Left lobe of liver (tissue), 2 donors: ENCODE measurements around the gene GRK4. TPM values are rescaled to one million over a fixed set of nuclear protein-coding genes. Genes with fewer than 3 reads are reported as not detected.
"Not testable (repeated sequence)": the region's sequence is repeated elsewhere in the genome, so short reads cannot be mapped to it uniquely, and the experiment has no call there.

Source experiments
- ATAC-seq: fragments of 200-7000 bp; cut with Tn5 transposase; one replicate; pipeline ENCODE4 v1.9.1; 2020; ENCODE audit warnings: mild to moderate bottlenecking, moderate library complexity
- DNase-seq: peaks from one replicate; pipeline ENCODE4 v3.0.0-alpha.2; 2020; ENCODE audit warnings: low spot score
- total RNA-seq: library from RNA; stranded (reverse); gene quantifications from one replicate; pipeline ENCODE4 v1.2.1, GENCODE V29; 2021
- donor health status: DM: no; HTN: no; CAD: no; lungs with moderate emphysema.
- donor health status: DM: no; HTN: yes; CAD: no.

Gene GRK4
- total RNA-seq, 1 donor from 2014 or later = 3.2 TPM

DNA sequence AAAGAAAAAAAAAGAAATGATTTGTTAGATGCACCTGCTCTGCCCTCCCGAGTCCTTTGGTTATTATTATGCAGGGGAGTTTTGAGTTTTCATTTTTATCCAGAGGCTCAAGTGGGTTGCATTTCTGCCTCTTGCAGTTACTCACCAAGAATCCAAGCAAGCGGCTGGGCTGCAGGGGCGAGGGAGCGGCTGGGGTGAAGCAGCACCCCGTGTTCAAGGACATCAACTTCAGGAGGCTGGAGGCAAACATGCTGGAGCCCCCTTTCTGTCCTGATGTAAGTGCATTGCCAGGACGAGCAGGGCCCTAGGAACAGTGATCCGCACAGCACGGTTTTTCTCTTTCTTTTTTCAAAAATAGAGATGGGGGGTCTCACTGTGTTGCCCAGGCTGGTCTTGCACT, 71.9 kb downstream of the GRK4 start:
- DNase-seq = no peak
- ATAC-seq = no peak

DNA sequence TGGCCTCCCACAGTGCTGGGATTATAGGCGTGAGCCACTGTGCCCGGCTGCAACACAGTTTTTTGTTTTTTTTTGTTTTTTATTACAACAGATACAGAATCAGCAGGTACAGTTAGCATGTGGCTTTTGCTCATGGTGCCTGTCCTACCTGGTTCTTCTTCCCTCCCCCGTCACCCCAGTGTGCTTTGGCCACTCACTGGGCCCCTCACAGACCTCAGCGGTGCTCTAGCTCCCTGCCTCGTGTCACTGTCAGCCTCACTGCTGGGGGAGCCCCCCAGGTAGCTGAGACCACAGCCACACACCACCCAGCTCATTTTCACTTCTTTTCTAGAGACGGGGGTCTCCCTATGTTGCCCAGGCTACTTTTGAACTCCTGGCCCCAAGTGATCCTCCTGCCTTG, 72.3 kb downstream of the GRK4 start:
- DNase-seq (no peak), ATAC-seq (no peak)

DNA sequence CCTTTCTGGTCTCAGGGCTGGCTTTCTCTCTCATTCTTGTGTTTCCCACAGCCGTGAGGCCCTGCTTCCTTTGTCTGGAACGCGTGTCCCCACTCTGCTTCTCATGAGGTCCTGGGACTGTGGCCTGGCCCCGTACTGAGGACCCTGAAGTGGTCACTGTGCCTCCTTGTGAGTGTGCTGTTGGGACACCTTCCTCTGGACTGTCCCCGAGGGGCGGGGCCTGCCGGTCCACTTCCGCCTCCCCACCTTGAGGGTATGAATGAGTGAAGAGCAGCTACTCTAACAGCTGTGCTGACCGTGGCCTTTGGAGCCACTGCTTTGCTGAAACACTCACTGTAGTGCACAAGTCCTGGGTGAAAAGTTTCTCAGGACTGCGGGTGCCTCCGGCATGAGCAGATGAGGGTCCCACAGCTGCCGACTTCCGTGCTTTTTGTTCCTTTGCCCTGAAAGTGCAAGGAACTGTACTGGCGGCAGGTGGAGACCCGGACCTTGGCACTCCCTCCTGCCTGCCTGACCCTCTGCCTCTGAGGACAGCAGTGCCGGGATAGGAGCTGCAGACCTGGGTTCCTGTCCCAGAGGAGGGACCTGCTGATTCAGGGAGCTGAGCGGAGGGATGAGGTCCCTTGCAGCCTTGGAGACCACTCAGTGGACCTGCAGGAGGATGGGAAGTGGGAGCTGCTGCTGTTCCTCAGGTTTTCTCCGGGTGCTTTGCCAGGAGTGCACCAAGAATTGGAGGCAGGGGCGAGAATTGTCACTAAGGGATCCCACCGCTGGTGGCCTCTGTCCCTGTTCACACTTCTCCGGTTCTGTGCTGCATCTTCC, 73.0 kb downstream of the GRK4 start:
- ATAC-seq (no peak), DNase-seq (no peak)

DNA sequence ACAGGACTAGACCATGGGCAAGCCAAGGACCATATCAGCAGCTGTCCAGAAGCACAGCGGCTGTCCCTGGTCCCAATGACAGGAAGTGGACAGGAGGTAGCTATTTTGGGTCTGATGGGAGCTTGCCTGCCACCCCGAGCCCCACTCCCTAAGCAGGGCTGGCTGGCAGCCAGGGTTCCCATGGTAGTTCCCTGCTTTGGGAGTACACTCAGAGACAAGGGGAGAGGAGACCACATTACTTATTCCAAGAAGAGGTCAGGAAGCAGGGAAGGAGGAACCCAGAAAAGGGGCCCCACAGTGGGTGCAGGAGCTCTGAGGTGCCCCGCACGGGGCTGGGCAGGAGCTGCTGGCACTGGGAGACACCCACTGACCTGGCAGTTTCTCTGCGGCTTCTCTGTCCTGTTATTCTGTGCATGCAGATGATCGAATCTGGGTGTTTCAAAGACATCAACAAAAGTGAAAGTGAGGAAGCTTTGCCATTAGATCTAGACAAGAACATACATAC, 74.6 kb downstream of the GRK4 start:
- DNase-seq (no peak), ATAC-seq (no peak)

DNA sequence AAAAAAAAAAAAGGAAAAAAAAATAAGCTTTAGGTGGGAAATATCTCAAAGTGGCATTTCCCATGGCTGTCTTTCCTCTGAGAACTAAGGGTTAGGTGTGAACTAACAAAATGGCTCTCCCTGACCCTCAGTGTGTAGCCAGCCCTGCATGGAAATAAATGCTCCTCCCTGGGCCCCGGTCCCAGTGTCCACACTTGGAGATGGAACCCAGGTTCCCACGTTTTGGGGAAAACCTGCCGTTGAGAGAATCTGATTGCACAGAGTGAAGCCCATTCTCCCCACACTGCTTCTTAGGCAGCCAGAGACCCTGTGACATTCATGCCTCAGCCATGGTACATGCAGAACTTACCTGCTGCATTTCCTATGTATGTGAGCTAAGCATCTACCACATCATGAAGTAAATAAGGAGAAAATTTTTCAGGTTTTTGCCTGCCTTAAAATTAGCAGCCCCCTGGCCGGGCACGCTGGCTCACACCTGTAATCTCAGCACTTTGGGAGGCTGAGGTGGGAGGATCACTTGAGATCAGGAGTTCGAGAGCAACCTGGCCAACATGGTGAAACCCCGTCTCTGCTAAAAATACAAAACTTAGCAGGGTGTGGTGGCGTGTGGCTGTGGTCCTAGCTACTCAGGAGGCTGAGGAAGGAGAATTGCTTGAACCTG, 76.5 kb downstream of the GRK4 start:
- ATAC-seq (no peak), DNase-seq (no peak)

DNA sequence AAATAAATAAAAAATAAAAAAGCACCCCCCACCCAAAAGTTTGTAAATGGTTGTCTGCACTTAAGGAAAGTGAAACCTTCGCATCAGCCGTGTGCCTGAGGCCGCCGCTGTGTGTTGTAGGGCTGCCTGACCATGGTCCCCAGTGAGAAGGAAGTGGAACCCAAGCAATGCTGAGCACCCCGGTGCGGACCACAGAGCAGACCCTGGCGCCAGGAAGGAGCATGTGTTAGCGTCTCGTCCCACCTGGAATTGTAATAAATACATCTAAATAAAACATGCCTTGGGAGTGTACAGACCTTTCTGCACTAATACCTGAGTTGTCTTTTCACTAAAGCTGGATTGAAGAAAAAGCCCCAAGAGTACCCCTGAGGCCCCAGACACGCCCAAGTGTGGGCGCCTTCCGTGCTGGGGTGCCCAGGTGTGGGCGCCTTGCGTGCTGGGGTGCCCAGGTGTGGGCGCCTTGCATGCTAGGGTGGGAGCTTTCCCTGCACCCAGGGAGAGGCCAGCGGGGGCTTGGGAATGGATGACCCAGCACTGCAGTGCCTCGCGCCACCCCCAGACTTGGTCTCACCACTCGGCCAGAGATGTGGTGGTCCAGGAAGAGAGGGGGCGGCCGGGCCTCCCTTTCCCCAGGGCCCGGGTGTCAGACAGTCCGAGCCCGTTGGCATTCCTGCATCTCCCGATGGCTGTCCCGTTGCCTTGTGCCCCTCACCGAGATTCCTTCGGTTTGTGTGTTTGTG, 77.3 kb downstream of the GRK4 start:
- DNase-seq (no peak), ATAC-seq (no peak)

DNA sequence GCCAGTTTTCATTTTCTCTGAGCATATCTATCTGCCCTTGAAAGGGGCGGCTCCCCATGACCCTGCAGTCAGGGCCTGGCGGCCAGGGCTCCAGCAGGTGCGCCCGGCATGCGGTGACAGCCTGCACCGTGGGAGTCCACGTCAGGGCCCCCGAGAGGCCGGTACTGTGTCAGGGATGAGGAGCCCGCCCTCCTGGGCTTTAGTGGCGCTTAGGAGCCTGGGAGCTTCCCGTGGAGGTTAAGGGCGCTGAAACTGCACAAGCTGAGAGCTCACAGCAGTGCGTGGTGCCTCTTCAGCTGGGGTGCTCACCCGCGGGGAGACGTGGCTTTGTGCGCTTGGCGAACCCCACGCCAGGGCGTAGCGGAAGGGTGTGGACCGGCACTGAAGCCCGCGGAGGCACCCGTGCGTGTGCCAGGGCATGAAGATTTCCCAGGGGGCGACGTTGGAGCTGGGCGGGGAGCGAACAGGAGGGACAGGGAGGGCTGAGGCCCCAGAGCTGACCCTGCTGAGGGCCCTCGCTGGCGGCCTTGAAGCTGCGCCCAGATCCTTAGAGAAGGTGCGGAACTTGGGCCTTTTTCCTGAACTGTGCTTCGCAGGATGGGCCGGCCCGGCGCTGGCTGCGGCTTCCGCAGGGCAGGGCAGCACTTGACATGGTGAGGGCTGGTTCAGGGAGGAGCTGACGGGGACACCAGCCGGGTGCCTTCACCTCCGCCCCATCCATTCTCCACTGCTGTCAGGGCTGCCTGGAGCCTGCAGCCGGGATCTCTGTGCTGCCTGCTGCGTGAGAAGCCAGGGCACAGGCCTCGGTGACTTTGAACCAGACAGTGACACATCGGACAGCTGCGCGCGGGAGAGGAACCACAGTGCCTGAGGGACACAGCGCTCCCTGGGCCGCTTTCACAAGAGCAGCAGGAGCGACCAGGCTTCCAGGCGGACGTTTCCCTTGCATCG, 78.1 kb downstream of the GRK4 start:
- ATAC-seq = peak; percentile 79
- DNase-seq = peak; percentile 66

DNA sequence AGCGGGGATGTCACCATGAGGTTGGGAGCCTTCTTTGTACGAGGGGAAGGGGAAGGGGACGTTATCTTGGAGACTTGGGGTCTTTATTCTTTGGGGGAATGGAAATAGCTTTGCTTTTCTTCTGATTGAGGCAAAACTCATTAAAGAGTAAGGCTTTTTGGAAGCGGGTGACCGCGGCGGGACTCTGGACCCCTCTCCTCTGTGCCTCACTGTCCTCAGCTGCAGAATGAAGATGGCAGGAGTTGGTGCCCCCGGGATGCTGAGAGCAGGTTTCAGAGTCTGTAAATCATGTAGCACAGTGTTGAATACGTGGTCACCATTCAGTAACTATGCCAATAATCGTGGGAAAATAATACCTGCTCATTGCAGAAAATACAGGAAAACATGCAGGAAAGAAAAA, 78.9 kb downstream of the GRK4 start:
- ATAC-seq (no peak), DNase-seq (no peak)

DNA sequence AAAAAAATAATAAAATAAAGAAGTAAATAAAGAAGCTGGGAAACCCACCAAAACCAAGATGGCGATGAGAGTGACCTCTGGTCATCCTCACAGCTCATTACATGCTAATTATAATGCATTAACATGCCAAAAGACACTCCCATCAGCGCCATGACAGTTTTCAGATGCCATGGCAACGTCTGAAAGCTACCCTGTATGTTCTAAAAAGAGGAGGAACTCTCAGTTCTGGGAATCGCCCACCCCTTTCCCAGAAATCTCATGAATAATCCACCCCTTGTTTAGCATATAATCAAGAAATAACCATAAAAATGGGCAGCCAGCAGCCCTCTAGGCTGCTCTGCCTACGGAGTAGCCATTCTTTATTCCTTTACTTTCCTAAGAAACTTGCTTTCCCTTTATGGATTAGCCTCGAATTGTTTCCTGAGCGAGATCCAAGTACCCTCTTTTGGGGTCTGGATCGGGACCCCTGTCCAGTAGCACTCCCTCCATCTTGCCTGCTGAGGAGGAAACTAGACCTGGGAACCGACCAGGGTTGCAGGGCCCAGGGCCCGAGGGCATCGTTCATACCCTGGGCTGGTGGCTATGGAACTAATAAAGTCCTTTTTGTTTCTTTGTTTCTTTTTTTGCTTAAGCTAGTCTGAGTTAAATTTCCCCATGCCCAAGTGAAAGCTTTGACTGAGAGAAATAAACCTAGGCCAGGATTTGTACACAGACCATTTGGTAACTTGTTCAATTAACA, 80.1 kb downstream of the GRK4 start:
- DNase-seq (no peak), ATAC-seq (no peak)

DNA sequence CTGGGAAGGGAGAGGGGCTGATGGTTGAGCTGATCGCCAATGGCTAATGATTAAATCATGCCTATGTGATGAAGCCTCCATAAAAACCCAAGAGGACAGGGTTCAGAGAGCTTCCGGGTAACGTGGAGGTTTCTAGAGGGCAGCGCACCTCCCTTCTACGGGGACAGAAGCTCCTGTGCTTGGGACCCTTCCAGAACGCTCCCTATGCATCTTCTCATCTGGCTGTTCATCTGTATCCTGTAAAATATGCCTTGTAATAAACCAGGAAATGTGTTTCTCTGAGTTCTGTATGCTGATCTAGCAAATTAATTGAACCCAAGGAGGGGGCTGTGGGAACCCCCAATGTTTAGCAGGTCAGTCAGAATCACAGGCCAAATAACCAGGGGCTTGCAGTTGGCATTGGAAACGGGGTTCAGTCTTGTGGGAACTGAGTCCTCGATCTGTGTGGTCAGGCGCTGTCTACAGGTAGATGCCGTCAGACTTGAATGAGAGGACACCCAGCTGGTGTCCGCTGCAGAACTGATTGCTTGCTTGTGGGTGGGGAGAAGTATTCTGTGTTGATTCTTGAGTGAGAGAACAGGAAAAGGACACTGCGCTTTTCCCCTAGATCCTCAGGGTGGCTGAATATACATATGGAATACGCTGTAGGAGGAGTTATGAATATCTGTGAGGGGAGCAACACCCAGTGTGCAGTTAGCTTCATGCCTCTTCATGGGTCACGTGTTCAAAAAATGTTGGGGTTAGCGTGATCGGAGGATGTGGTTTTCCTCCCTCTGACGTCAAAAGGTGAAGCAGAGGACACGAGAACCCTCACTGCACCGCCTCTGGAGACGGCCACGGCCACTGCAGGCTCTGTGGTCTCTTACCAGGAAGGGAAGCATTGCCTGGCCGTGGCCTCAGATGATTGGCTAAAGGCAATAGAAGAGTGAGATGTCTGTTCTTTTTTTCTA, 81.8 kb downstream of the GRK4 start:
- DNase-seq = no peak

DNA sequence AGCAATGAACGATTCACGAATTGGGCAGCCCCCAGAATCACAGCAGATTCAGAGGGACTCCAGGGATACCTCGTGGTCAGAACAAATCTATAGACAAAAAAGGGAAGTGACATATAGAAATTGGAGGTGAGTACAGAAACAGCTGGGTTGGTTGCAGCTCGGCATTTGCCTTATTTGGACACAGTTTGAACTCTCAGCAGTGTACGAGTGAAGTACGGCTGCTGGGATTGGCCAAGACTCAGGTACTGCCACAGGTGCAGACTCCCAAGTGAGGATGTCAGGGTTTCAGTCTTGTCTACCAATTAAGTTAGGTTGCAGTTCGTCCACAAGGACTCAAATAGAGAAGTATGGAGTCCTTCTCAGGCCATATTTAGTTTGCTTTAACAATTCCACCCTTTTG, 82.8 kb downstream of the GRK4 start:
- DNase-seq (no peak), ATAC-seq (no peak)

More for the DNA sequence above, 81.8 kb downstream of the GRK4 start:
- ATAC-seq = no peak

DNA sequence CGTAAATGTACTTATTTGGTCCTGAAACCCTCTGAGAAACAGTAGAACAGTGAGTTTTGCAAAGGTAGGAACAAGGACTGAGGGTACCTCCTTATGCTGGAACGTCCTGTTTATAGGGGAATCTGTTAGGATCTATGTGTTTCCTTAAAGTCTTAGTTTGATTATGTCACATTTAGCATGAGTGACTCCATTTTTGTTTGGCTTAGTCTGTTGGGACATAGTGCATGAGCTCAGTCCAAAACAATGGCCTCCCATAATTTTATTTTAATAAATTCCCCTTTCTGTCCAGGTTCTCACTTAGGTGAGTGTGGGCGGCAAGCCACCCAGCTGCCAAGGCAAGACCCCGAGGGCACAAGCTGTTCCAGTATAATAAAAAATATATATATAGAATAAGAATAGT, 83.3 kb downstream of the GRK4 start:
- ATAC-seq (no peak), DNase-seq (no peak)

DNA sequence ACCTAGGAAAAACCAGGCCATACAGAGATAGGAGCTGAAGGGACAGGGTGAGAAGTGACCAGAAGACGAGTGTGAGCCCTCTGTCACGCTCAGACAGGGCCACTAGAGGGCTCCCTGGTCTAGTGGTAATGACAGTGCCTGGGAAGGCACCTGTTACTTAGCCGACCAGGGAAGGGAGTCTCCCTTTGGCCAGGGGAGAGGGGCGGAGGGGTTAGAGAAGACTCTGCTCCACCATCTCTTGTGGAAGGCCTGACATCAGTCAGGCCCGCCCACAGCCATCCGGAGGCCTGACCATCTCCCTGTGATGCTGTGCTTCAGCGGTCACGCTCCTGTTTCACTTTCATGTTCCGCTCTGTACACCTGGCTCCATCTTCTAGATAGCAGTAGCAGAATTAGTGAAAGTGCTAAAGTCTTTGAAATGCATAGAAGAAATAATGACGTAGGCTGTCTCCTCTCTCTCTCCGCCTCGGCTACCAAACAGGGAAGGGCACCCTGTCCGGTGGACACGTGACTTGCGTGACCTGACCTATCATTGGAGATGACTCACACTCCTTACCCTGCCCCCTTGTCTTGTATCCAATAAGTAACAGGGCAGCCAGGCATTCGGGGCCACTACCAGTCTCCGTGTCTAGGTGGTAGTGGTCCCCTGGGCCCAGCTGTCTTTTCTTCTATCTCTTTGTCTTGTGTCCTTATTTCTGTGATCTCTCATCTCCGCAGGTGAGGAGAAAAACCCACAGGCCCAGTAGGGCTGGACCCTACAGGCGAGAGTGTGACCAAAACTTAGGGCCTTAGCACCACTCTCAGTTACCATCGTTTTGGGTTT, 84.3 kb downstream of the GRK4 start:
- DNase-seq (peak; percentile 71), ATAC-seq (peak; percentile 91)

DNA sequence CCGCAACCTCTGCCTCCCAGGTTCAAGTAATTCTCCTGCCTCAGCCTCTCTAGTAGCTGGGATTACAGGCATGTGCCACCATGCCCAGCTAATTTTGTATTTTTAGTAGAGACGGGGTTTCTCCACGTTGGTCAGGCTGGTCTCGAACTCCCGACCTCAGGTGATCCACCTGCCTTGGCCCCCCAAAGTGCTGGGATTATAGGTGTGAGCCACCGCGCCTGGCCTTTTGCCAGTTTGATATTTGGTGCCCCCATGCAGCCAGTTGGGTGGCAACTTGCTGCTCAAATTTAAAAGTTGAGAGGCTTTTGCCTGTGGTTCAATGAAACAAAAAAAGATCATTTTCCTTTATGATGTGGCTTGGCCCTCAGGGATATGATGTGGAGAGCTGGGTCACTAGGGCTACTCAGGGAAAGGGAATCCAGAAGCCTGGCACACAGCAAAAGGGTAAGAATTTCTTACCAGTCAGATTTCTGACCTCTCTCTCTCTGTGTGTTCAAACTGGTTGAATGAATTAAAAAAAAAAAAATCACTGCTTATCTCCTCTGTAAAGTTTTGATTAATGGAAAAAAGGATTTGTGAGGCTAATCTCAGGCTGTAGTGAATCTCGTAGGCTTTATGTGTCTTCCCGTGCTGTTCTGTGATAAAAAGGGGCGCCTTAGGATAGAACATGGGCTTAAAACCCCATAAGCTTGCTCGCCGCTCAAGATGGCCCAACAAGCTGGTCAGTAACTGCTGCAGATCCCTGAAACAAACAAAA, 87.9 kb downstream of the GRK4 start:
- DNase-seq, ATAC-seq: not testable (repeated sequence)

DNA sequence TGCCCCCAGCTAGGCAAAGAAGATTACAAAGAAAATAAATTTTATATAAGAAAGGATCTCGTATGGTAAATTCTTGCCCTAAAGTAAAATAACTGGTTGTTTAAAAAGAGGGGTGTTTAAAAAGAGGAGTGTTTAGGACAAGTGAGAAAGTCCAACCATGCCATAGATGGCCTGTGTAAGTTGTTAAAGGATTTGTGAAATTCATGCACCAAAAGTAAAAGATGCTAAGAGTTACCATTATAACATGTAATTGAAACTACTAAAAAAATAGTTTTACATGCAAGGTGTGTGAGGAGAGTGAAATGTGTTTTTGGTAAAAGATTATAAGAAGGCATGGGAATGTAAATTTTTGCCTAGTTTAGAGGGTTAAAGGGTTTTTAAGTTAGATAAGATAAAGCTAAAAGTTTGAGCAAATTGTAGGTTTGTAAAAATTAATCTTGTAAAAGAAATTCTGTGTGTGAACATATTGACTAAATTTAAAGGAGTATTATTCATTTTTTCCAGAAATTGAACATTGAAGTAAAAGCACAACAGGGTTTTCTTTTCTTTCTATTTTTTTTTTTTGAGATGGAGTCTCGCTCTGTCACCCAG, 90.9 kb downstream of the GRK4 start:
- ATAC-seq (no peak), DNase-seq (no peak)

DNA sequence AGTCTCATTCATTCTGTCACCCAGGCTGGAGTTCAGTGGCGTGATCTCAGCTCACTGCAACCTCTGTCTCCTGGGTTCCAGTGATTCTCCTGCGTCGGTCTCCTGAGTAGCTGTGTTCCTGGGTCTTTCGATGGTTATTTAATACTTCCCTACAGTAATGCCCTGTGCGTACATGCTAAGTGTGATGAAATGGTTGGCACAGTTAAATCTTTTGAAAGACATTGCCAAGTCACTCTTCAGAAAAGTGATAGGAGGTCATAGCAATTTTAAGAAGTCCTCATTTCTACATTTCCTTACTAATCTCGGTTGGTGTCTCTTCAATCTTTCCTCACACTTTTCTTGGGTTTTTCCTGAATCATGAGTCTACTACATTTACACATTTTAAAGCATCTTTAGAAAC, 96.6 kb downstream of the GRK4 start:
- ATAC-seq (no peak), DNase-seq (no peak)

DNA sequence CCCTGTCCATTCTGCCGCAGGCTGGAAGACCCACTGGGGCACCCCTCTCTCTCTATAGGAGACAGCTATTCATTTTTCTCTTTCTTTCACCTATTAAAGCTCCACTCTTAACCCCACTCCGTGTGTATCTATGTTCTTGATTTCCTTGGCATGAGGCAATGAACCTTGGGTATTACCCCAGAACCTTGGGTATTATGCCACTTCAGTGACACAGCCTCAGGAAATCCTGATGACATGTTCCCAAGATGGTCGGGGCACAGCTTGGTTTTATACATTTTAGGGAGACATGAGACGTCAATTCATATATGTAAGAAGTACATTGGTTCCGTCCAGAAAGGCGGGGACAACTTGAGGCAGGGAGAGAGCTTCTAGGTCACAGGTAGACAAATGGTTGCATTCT, 97.6 kb downstream of the GRK4 start:
- ATAC-seq (no peak), DNase-seq (no peak)
